PC-9 (cell line): Measurements from ENCODE around the gene IBA57. TPM values are rescaled to one million over a fixed set of nuclear protein-coding genes. Genes with fewer than 3 reads are reported as not detected.
"Not testable (repeated sequence)": the region's sequence is repeated elsewhere in the genome, so short reads cannot be mapped to it uniquely, and the experiment has no call there.

Experiments used
- BruUV-seq: library from RNA; stranded (reverse); fragments of 400-500 nt; replicated peaks from 2 replicates; lab custom pipeline; 2021; lab: Mats Ljungman, UMichigan
- CTCF ChIA-PET: fragments of 300-600 bp; sonication (Branson Sonifier 250); formaldehyde crosslinking; loops from one replicate; lab custom pipeline; 2022; ENCODE audit warnings: antibody characterized with exemption; lab: Charles Lee
- POLR2A ChIA-PET: fragments of 300-600 bp; sonication (Branson Sonifier 250); formaldehyde crosslinking; loops from one replicate; lab custom pipeline; 2022; ENCODE audit warnings: antibody characterized with exemption; ENCODE audit not compliant: unreplicated experiment; lab: Charles Lee
- DNase-seq, 2 experiments: peaks; one replicate each; pipeline versions ENCODE4 v3.0.0 to v3.0.0-alpha.2; 2015 to 2022; ENCODE audit warnings: mixed read lengths in 1 of 2
- H2AFZ ChIP-seq: fragments of 200-600 bp; sonication (generic); 2 replicates; pipeline ENCODE4 v1.8.1; 2017; ENCODE audit warnings: antibody characterized with exemption
- H3F3A ChIP-seq: fragments of 200-600 bp; sonication (generic); 2 replicates; pipeline ENCODE4 v1.8.1; 2017; ENCODE audit warnings: antibody characterized with exemption, mild to moderate bottlenecking, low read depth; ENCODE audit not compliant: insufficient read depth
- H3K27ac ChIP-seq: fragments of 200-600 bp; sonication (generic); 2 replicates; pipeline ENCODE4 v1.6.1; 2016; ENCODE audit warnings: mixed run types
- H3K27me3 ChIP-seq: fragments of 200-600 bp; sonication (generic); 2 replicates; pipeline ENCODE4 v1.6.1; 2016; ENCODE audit warnings: low read depth, mixed run types; ENCODE audit not compliant: insufficient read depth
- H3K36me3 ChIP-seq: fragments of 200-600 bp; sonication (generic); 2 replicates; pipeline ENCODE4 v1.6.1; 2016; ENCODE audit warnings: low read depth, mixed run types
- H3K4me1 ChIP-seq: fragments of 200-600 bp; sonication (generic); replicated peaks from 2 replicates; pipeline ENCODE4 v1.6.1; 2016; ENCODE audit warnings: mixed run types; ENCODE audit not compliant: insufficient read depth
- H3K4me2 ChIP-seq: fragments of 200-600 bp; sonication (generic); 2 replicates; pipeline ENCODE4 v1.6.1; 2017; ENCODE audit warnings: mixed run types
- H3K4me3 ChIP-seq: fragments of 200-600 bp; sonication (generic); 2 replicates; pipeline ENCODE4 v1.6.1; 2016; ENCODE audit warnings: mixed run types
- H3K79me2 ChIP-seq: fragments of 200-600 bp; sonication (generic); 2 replicates; pipeline ENCODE4 v1.6.1; 2017; ENCODE audit warnings: low read depth, mixed run types
- H3K9me2 ChIP-seq: fragments of 200-600 bp; sonication (generic); 2 replicates; pipeline ENCODE4 v1.8.1; 2017; ENCODE audit warnings: mild to moderate bottlenecking; ENCODE audit not compliant: insufficient read depth
- H3K9me3 ChIP-seq: fragments of 200-600 bp; sonication (generic); 2 replicates; pipeline ENCODE4 v1.8.1; 2016; ENCODE audit warnings: low read depth; ENCODE audit not compliant: insufficient read depth
- H4K20me1 ChIP-seq: fragments of 200-600 bp; sonication (generic); 2 replicates; pipeline ENCODE4 v1.8.1; 2017; ENCODE audit not compliant: insufficient read depth
- EZH2 ChIP-seq: fragments of 200-600 bp; sonication (generic); IDR thresholded peaks from 2 replicates; pipeline ENCODE4 v1.8.0; 2017; ENCODE audit warnings: antibody characterized with exemption, low read depth
- intact Hi-C: fragments of 100-400 bp; cut with micrococcal nuclease; formaldehyde crosslinking; loops from one replicate; pipeline ENCODE4 v1.10.0; 2022; ENCODE audit not compliant: unreplicated experiment
- total RNA-seq: library from RNA; stranded (reverse); gene quantifications from 2 replicates; pipeline ENCODE4 v1.2.3, GENCODE V29; 2021
- TF ChIP-seq, protein P1 (sequence below): fragments of 200-600 bp; sonication (generic); conservative IDR thresholded peaks from 2 replicates; pipeline ENCODE4 v1.6.1; 2017; ENCODE audit warnings: mixed run types, antibody characterized with exemption, mild to moderate bottlenecking, moderate library complexity

Gene IBA57
- total RNA-seq, 1 experiment from 2014 or later: 7.8 TPM

DNA sequence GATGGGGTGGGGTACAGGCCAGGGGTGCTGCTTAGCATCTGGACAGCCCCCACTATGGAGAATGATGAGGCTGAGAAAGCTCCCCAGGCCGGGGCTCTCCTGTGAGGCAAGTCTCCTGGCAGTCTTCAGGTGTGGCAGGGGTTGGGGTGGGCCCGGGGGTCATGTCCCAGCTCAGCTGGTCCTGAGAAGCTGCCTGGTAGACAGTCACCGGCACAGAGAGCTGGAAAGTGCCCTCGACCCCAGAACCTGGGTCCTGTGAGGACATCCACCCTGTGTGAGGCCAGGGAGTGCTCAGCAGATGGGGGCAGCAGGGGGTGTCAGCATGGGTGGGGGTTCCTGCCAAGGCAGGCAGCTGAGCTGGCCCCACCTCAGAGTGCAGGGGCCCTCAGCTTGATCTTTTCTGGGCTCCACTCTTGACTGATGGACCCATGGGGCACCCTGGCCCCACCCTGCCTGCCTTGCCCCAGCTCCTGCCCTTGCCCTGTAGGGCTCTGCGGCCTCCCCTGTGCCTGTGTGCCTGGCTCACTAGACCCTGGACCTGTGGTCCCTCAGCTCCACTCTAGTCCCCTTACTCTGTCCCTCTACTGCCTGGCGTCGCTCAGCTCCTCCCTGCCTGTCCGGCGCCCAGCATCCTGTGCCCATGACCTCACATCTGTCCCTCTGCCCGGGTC is 5.8 kb downstream of the IBA57 start:
- Histone ChIP-seq H3F3A (peaks cover 18% of the 10 kb centered on the region), H3K27ac (no peak overlapping the region), H3K4me1 (peaks cover 6% of the 10 kb centered on the region), H2AFZ (no peak overlapping the region), H3K79me2 (0 out of 2 replicates have a peak, but pooled peaks cover 21% of the 10 kb centered on the region), H3K4me2 (no peak overlapping the region), H3K36me3 (no peaks in the 10 kb centered on the region), H3K4me3 (no peak overlapping the region), H3K9me3 (no peaks in the 10 kb centered on the region), H3K27me3 (no peaks in the 10 kb centered on the region), H4K20me1 (no peaks in the 10 kb centered on the region), H3K9me2 (no peaks in the 10 kb centered on the region)
- DNase-seq: no peak
- CTCF ChIA-PET: no interaction called here
- intact Hi-C loops: no loop called here
- TF ChIP-seq, protein P1, sequence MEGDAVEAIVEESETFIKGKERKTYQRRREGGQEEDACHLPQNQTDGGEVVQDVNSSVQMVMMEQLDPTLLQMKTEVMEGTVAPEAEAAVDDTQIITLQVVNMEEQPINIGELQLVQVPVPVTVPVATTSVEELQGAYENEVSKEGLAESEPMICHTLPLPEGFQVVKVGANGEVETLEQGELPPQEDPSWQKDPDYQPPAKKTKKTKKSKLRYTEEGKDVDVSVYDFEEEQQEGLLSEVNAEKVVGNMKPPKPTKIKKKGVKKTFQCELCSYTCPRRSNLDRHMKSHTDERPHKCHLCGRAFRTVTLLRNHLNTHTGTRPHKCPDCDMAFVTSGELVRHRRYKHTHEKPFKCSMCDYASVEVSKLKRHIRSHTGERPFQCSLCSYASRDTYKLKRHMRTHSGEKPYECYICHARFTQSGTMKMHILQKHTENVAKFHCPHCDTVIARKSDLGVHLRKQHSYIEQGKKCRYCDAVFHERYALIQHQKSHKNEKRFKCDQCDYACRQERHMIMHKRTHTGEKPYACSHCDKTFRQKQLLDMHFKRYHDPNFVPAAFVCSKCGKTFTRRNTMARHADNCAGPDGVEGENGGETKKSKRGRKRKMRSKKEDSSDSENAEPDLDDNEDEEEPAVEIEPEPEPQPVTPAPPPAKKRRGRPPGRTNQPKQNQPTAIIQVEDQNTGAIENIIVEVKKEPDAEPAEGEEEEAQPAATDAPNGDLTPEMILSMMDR: no peak
- no peak for TF ChIP-seq EZH2
- no TSS peak for BruUV-seq
- POLR2A ChIA-PET: no interaction called here

DNA sequence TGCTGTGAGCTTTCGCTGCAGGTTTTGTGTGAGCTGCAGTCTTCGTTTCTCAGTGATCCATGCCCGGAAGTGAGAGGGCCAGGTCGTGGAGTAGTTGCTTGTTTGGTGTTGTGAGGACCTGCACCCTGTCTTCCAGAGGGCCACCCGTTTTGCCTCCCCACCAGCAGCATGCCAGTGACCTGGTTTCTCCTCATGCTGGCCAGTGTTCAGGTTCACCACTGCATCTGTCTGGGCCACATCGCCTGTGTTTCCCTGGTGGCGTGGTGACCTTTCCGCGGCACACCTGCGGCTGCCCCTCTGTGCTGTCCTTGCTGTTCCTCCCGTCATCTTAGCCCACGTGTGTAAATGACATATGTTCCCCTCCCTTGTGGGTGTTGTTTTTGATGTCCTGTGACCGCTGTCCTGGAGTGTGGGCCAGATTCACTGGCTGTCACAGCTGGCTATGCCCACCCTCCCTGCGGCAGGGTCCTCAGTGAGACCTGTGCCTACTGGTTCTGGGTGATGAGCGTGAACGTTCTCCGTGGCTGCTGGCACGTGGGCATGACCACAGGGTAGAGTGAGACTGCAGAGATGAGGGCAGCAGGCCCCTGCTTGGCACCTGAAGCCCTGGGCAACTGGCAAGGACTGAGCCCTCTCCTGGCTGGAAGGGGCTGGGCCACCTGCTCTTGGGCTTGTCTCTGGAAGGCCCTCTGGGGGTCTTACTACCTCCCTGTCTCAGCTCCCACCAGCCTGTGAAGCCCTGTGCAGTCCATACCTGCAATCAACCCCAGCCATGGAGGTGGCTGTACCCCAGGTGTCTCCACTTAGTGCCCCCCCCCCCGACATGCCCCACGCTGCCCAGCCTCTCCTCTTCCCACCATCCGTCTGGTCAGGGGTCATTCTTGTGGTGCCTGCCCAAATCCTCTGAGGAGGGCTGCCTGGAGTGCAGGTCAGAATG is 7.3 kb downstream of the IBA57 start:
- no peaks in the 10 kb centered on the region for H3K36me3 ChIP-seq
- no peaks in the 10 kb centered on the region for H3K4me1 ChIP-seq
- ChIA-PET CTCF (interaction anchor here (0.5 kb wide), 1 partner anchor 157 kb away, joined by 7 read pairs; no protein-coding TSS in a partner anchor), POLR2A (no interaction called here)
- intact Hi-C loops: no loop called here
- BruUV-seq: no TSS peak
- TF ChIP-seq, protein P1: no peak
- TF ChIP-seq EZH2: no peak
- no peaks in the 10 kb centered on the region for H3K9me3 ChIP-seq
- no peak overlapping the region for H2AFZ ChIP-seq
- H3K4me3 ChIP-seq: no peak overlapping the region
- no peak overlapping the region for H3K4me2 ChIP-seq
- no peaks in the 10 kb centered on the region for H3K9me2 ChIP-seq
- H3K27ac ChIP-seq: no peak overlapping the region
- peaks cover 11% of the 10 kb centered on the region for H3F3A ChIP-seq
- H3K27me3 ChIP-seq: no peaks in the 10 kb centered on the region
- no peak for DNase-seq
- H4K20me1 ChIP-seq: no peaks in the 10 kb centered on the region
- H3K79me2 ChIP-seq: 0 out of 2 replicates have a peak, but pooled peaks cover 10% of the 10 kb centered on the region

DNA sequence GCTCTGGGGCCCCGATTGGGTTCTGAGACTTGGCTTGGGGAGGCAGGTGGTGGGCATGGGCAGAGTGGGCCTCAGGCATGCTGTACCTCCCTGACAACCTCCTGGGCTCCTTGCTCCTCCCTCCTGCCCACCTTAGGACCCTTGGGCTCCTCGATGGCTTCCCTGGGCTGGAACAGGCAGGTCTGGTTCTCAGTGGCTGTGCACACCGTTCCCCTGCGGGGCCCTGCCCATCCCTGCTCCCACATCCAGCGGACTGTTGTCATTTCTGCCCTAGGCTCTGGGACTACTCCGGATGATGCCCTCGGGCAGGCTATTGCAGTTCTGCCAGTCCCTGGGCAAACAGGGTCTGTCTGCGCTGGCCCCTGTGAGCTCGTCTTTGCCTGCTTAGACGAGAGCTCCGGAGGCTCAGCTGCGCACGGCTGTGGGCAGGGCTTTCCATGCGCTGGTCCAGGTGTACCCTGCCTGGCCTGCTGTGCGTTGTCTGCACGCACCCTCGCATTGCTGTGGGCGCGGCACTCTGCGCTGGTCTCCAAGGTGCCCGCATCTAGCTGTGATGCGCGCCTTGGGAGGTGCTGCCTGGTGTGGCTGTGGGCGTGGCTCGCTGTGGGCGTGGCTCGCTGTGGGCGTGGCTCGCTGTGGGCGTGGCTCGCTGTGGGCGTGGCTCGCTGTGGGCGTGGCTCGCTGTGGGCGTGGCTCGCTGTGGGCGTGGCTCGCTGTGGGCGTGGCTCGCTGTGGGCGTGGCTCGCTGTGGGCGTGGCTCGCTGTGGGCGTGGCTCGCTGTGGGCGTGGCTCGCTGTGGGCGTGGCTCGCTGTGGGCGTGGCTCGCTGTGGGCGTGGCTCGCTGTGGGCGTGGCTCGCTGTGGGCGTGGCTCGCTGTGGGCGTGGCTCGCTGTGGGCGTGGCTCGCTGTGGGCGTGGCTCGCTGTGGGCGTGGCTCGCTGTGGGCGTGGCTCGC is 8.2 kb downstream of the IBA57 start:
- H3K27ac ChIP-seq, POLR2A ChIA-PET, H3K36me3 ChIP-seq, H3K79me2 ChIP-seq, H3K4me1 ChIP-seq, H3K9me2 ChIP-seq, H3K4me3 ChIP-seq, H4K20me1 ChIP-seq, DNase-seq, H3K27me3 ChIP-seq, BruUV-seq, H3K4me2 ChIP-seq, H2AFZ ChIP-seq, intact Hi-C loops, H3K9me3 ChIP-seq: not testable (repeated sequence)
- CTCF ChIA-PET: interaction anchor here (0.6 kb wide), 1 partner anchor 805 kb away, joined by 6 read pairs; no protein-coding TSS in a partner anchor
- peaks cover 11% of the 10 kb centered on the region for H3F3A ChIP-seq
